ENCODE results near the gene FGF4.

FGF4 gene

GRCh38 chr11:69807106-69807815 is 32.1 kb upstream of the FGF4 start:
- no peak for DNase-seq

DNA sequence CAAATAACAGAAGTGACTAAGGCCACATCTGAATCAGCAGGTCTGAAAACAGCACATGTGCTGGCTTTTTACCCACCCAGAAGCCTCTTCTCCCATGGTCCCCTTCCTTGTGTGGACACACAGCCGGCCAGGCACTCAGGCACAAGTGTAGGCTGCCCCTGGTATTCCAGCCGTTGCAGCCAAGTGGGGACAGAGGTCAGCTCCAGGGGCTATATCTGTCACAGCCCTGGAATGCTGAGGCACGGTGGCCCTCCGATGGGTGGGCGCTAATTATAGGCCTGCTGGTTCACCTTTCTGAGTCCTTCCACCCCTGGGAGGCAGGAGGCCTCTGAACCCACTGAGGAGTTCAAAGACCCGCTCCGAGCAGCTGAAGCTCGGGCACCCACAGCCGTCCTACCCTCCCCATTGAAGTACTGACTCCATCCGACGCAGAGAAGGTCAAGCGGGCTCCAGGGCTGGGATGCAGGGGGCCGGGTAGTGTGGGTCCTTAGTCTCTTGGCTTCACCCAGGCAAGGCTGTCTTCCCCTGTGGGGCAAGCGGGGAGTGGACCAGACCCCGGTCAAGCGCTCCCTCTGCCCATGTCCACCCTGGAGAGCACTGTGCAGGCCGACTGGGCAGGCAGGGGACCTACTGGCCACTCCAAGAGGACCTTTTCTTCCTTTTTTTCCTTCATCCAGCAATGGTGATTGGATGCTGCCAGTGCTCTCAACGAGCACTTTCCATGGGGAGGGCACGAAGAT is 29.8 kb upstream of the FGF4 start:
- no peak for DNase-seq

DNA sequence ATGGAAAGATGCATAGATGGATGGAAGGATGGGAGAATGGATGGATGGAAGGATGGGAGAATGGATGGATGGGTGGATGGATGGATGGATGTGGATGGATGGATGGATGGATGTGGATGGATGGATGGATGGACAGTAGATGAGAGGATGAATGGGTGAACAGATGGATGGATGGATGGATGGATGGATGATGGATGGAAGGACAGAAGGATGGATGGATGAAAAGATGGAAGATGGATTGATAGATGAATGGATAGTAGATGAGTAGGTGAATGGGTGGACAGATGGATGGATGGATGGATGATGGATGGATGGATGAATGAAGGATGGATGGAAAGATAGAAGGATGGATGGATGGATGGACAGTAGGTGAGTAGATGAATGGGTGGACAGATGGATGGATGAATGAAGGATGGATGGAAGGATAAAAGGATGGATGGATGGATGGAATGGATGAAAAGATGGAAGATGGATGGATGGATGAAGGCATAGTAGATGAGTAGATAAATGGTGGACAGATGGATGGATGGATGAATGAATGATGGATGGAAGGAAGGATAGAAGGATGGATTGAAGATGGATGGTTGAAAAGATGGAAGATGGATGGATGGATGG is 28.6 kb upstream of the FGF4 start:
- DNase-seq: no peak

GRCh38 chr11:69803022-69803421 is 27.9 kb upstream of the FGF4 start:
- no peak for DNase-seq

DNA sequence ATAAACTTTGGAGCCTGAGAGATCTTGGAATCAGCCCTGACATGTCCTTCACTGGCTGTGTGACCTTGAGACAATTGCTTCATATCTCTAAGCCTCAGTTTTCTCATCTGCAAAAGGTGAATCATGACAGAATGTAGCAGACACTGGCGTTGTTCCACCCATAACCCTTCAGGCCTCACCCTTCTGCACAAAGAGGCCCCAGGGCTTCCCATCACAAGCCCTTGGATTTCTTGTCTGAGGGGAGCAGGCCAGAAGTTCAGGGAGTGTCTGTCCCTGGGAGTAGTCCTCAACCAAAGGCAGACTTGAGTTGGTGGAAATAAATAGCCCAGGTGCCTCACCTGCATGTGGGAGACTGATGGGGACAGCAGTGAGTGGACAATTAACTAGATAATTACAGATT is 27.4 kb upstream of the FGF4 start:
- DNase-seq: no peak

GRCh38 chr11:69801513-69802335 is 26.6 kb upstream of the FGF4 start:
- DNase-seq: no peak

DNA sequence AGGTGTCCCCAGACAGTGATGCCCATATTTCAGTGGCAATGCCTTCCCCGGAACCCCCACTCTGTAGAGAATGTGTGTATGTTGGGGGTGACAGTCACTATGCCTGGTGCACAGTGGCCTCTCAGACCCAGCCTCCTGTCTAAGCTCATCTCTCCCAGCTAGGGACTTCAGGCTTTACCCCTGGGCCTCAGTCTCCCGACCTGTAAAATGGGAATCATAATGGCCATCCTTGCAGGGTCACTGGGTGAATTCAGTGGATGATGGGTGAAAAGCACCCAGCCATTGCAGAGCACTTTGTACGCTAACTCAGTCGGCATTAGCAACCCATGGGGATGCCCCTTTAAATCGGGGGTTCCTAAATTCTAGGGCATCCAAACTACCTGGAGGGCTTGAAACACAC is 25.1 kb upstream of the FGF4 start:
- no peak for DNase-seq

- no peak for DNase-seq
Measured at GRCh38 chr11:69799582-69799981, 24.4 kb upstream of the FGF4 start.

DNA sequence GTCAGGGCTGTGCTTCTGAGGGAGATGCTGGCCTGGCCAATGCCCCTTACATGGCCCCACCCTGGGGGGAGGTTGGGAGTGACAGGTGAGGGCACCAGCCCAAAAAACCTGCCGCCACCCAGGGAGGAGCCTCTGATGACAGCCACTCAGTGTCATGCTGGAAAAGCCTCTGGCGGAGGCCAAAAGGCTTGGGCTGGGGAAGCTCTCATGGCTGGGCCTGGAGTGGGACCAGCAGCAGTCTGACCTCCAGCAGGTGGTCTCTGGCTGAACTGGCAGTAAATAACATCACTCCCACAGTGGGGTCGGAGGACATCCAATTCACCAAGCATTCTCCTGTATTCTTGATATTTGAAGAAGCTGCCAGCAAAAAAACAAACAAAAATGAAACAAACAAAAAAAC is 24.0 kb upstream of the FGF4 start:
- no peak for DNase-seq

DNA sequence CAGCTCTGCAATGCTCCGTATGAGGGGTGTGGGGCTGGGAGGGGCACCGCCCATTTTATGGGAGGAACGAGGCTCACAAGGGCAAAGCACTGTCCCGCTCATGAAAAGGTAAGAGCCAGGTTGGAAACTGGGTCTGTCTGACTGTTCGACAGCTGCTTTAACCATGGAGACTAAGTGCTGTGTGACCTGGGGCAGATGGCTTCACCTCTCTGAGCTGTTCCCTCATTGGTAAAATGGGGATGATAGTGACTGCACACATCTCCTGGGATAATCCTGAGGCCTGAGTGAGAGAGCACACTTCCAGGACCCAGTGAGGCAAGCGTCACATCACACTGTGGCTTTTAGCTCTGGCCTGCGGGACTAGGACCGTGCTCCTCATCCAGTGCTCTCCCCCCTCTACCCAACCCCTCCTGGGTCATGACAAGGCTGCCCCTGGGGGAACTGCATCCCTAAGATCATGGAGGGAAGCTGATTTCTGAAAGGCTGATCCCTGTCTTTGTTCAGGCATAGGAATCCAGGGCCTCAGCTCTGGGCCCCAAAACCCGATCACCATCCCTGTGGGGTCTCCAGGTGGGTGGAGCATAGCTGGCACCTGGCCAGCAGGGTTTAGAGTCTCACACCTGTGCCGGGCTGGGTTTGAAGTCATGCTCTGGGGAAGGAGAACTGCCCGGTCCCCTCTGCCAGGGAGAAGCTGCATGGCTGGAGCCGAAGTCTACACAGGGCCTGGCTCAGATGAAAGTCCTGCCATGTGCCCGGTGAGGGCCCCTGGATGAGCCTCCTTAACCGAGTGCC is 22.8 kb upstream of the FGF4 start:
- no peak for DNase-seq

GRCh38 chr11:69797156-69797555 is 22.0 kb upstream of the FGF4 start:
- no peak for DNase-seq

- DNase-seq: no peak
Measured at GRCh38 chr11:69796063-69796462, 20.9 kb upstream of the FGF4 start.

GRCh38 chr11:69791276-69792180 is 16.4 kb upstream of the FGF4 start:
- DNase-seq: no peak

DNA sequence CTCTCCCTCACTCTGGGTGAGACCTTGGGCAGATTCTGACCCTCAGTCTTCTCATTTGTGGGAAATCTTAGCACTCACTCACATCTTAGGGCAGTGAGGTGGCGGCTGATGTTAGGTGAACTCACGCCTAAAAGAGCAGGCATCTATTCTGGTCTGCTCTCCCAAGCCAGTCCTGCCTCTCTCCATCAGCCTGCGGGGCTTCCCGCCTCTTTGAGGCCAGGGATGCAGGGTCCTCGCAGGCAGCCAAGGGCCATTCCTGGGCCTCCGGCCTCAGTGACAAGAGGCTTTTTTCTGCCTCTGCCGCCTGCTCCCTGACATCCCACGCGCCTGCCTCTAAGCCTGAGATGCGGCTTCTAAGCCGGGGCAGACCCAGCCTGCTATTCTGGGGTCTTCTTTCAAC is 13.8 kb upstream of the FGF4 start:
- DNase-seq: no peak

- no peak for DNase-seq
Measured at GRCh38 chr11:69787906-69788305, 12.8 kb upstream of the FGF4 start.

DNA sequence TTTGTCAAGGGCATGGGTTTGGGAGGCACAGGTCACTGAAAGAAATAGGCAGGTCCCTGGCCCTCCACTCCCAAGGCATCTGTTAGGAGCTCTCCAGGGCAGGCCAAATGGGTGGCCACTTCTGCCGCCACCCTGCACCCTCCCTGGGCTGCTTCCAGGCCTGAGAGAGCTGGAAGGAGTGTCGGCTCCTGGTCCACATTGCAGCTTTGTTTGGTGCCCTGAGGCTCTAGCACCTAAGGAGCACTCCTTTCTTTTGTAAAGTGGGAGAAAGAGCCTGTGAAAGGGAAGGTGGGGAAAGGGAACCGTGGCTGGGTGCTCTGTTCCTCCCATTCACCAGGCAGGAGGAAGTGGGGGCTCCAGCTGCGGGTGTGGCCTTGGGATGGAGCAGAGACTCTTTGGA is 12.3 kb upstream of the FGF4 start:
- DNase-seq: no peak

GRCh38 chr11:69781241-69781640 is 6.1 kb upstream of the FGF4 start:
- DNase-seq: no peak

DNA sequence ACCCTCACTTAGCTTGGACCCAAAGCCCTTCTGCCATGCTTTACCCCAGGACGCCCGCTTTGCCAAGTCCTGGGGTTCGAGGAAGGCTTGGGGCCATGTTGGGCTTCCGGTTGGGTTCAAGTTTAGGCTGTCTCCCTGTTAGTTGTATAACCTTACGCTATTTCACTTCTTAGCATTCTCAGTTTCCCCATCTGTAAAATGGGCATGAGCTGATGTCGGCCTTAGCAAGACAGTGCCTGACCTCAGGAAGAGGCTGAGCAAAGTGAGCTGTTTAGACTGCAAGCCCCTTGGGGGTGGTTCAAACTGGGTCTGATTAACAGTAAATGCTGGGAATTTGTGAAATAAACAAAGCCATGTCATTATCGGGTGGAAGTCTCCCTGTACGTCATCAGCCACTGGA is 3.2 kb upstream of the FGF4 start:
- no peak for DNase-seq

- no peak for DNase-seq
Measured at GRCh38 chr11:69774354-69775162, 583 bp downstream of the FGF4 start.

- DNase-seq: no peak
Measured at GRCh38 chr11:69773626-69774353, 1.4 kb downstream of the FGF4 start.
